H9 (cell line): ENCODE results near the gene EFNA5. TPM values are rescaled to one million over a fixed set of nuclear protein-coding genes. Genes with fewer than 3 reads are reported as not detected.

Experiments used
- DNase-seq: peaks from one replicate; pipeline ENCODE4 v3.0.0-alpha.2; 2017
- H2AFZ ChIP-seq: one replicate; pipeline ENCODE4 v1.6.1; 2013; ENCODE audit warnings: mild to moderate bottlenecking, low read length, control low read depth, moderate library complexity
- H2AK5ac ChIP-seq: 2 replicates; pipeline ENCODE4 v1.6.1; 2013; ENCODE audit warnings: low read length, control low read depth, mixed read lengths; ENCODE audit not compliant: insufficient read length
- H2BK120ac ChIP-seq: one replicate; pipeline ENCODE4 v1.6.1; 2013; ENCODE audit warnings: low read depth, mild to moderate bottlenecking, low read length, control low read depth, inconsistent platforms; ENCODE audit not compliant: poor library complexity, severe bottlenecking
- H2BK12ac ChIP-seq: 2 replicates; pipeline ENCODE4 v1.6.1; 2013; ENCODE audit warnings: low read length, control low read depth, mixed read lengths, low read depth; ENCODE audit not compliant: insufficient read length
- H2BK15ac ChIP-seq: 2 replicates; pipeline ENCODE4 v1.6.1; 2013; ENCODE audit warnings: low read depth, low read length, control low read depth
- H2BK20ac ChIP-seq: one replicate; pipeline ENCODE4 v1.6.1; 2013; ENCODE audit warnings: low read depth, mild to moderate bottlenecking, low read length, control low read depth, inconsistent platforms; ENCODE audit not compliant: poor library complexity, severe bottlenecking
- H2BK5ac ChIP-seq: 2 replicates; pipeline ENCODE4 v1.6.1; 2013; ENCODE audit warnings: low read length, control low read depth, mixed read lengths; ENCODE audit not compliant: insufficient read length
- H3K14ac ChIP-seq: 2 replicates; pipeline ENCODE4 v1.6.1; 2013; ENCODE audit warnings: low read length, control low read depth; ENCODE audit not compliant: insufficient read depth
- H3K18ac ChIP-seq: 2 replicates; pipeline ENCODE4 v1.6.1; 2013; ENCODE audit warnings: low read depth, mild to moderate bottlenecking, mixed read lengths, low read length, control low read depth; ENCODE audit not compliant: insufficient read length
- H3K23ac ChIP-seq: 2 replicates; pipeline ENCODE4 v1.6.1; 2013; ENCODE audit warnings: low read length, control low read depth, mixed read lengths, low read depth; ENCODE audit not compliant: insufficient read length
- H3K23me2 ChIP-seq: 2 replicates; pipeline ENCODE4 v1.6.1; 2013; ENCODE audit warnings: low read depth, mild to moderate bottlenecking, mixed read lengths, low read length, control low read depth; ENCODE audit not compliant: insufficient read length, poor library complexity, severe bottlenecking
- H3K27ac ChIP-seq: 2 replicates; pipeline ENCODE4 v1.5.1; 2013; ENCODE audit warnings: low read length, control low read depth, mixed read lengths, low read depth; ENCODE audit not compliant: insufficient read length
- H3K27me3 ChIP-seq: 2 replicates; pipeline ENCODE4 v1.6.1; 2013; ENCODE audit warnings: low read length, control low read depth, inconsistent platforms; ENCODE audit not compliant: insufficient read depth
- H3K4ac ChIP-seq: 2 replicates; pipeline ENCODE4 v1.6.1; 2013; ENCODE audit warnings: low read depth, mild to moderate bottlenecking, control low read depth, inconsistent platforms, low read length, moderate library complexity
- H3K4me1 ChIP-seq: 2 replicates; pipeline ENCODE4 v1.6.1; 2013; ENCODE audit warnings: low read length, control low read depth, inconsistent platforms; ENCODE audit not compliant: insufficient read depth
- H3K4me2 ChIP-seq: 2 replicates; pipeline ENCODE4 v1.6.1; 2013; ENCODE audit warnings: low read length, control low read depth, mixed read lengths; ENCODE audit not compliant: insufficient read length, insufficient read depth
- H3K56ac ChIP-seq: 2 replicates; pipeline ENCODE4 v1.6.1; 2013; ENCODE audit warnings: low read depth, mild to moderate bottlenecking, mixed read lengths, low read length, control low read depth; ENCODE audit not compliant: insufficient read length
- H3K79me1 ChIP-seq: 2 replicates; pipeline ENCODE4 v1.6.1; 2013; ENCODE audit warnings: low read depth, mild to moderate bottlenecking, moderate library complexity, low read length, control low read depth, inconsistent platforms; ENCODE audit not compliant: insufficient read depth, poor library complexity, severe bottlenecking
- H3K79me2 ChIP-seq: 2 replicates; pipeline ENCODE4 v1.6.1; 2013; ENCODE audit warnings: low read length, control low read depth, inconsistent platforms; ENCODE audit not compliant: insufficient read depth
- H3K9ac ChIP-seq: 2 replicates; pipeline ENCODE4 v1.6.1; 2013; ENCODE audit warnings: low read length, control low read depth, mixed read lengths; ENCODE audit not compliant: insufficient read length; ENCODE audit errors: extremely low read depth
- H3K9me3 ChIP-seq: one replicate; pipeline ENCODE4 v1.6.1; 2013; ENCODE audit warnings: low read depth, low read length, inconsistent platforms; ENCODE audit not compliant: control insufficient read depth
- H3T11ph ChIP-seq: one replicate; pipeline ENCODE4 v1.6.1; 2013; ENCODE audit warnings: mild to moderate bottlenecking, low read length, control low read depth, inconsistent platforms
- H4K20me1 ChIP-seq: one replicate; pipeline ENCODE4 v1.6.1; 2013; ENCODE audit not compliant: control insufficient read depth, insufficient read length, insufficient read depth
- H4K5ac ChIP-seq: 2 replicates; pipeline ENCODE4 v1.6.1; 2013; ENCODE audit warnings: low read depth, mild to moderate bottlenecking, mixed read lengths, low read length, control low read depth; ENCODE audit not compliant: insufficient read length
- H4K8ac ChIP-seq: replicated peaks from 2 replicates; pipeline ENCODE4 v1.6.1; 2013; ENCODE audit warnings: low read length, control low read depth, mixed read lengths, low read depth; ENCODE audit not compliant: insufficient read length
- H4K91ac ChIP-seq: 2 replicates; pipeline ENCODE4 v1.6.1; 2013; ENCODE audit warnings: low read depth, mild to moderate bottlenecking, moderate library complexity, mixed read lengths, low read length, control low read depth; ENCODE audit not compliant: insufficient read length
- H3K27ac Mint-ChIP-seq, 3 experiments: 2 replicates in 2 of 3; 3 replicates in 1 of 3; pipeline ENCODE4 v1.8.0; 2020 to 2021; ENCODE audit warnings: mixed read lengths in 3 of 3, mild to moderate bottlenecking in 1 of 3, moderate library complexity in 1 of 3
- H3K27me3 Mint-ChIP-seq: 2 replicates; pipeline ENCODE4 v1.8.0; 2021; ENCODE audit warnings: low read depth, mild to moderate bottlenecking, moderate library complexity, mixed read lengths
- H3K36me3 Mint-ChIP-seq, 3 experiments: 2 replicates in 2 of 3; 3 replicates in 1 of 3; pipeline ENCODE4 v1.8.0; 2020 to 2021; ENCODE audit warnings: low read depth in 3 of 3, mixed read lengths in 3 of 3; ENCODE audit not compliant: insufficient read depth in 1 of 3
- H3K4me1 Mint-ChIP-seq, 2 experiments: 2 replicates each; pipeline ENCODE4 v1.8.0; 2020; ENCODE audit warnings: mixed read lengths in 2 of 2
- H3K4me3 Mint-ChIP-seq, 2 experiments: 2 replicates in 1 of 2; 3 replicates in 1 of 2; pipeline ENCODE4 v1.8.0; 2020 to 2021; ENCODE audit warnings: mild to moderate bottlenecking in 2 of 2, mixed read lengths in 2 of 2, moderate library complexity in 1 of 2
- H3K9me3 Mint-ChIP-seq, 2 experiments: 2 replicates in 1 of 2; 3 replicates in 1 of 2; pipeline ENCODE4 v1.8.0; 2020; ENCODE audit warnings: mild to moderate bottlenecking in 2 of 2, mixed read lengths in 2 of 2, moderate library complexity in 1 of 2
- WGBS: extraction: QIAGEN DNeasy Blood & Tissue Kit; methylation state at CpG from one replicate; pipeline ENCODE4 v1.1.7; 2013; ENCODE audit warnings: missing lambda C conversion rate, low lambda C conversion rate, mixed read lengths; ENCODE audit not compliant: insufficient read length; ENCODE audit errors: extremely low coverage; 5-methylcytosine and 5-hydroxymethylcytosine counted together
- total RNA-seq: library from RNA; stranded (reverse); gene quantifications from 2 replicates; pipeline ENCODE4 v1.2.1, GENCODE V29; 2021
- TF ChIP-seq, protein P1 (sequence below): fragments of 200-600 bp; sonication (generic); conservative IDR thresholded peaks from 3 replicates; pipeline ENCODE4 v1.8.0; 2021; ENCODE audit warnings: antibody characterized with exemption, mild to moderate bottlenecking

Gene EFNA5
- total RNA-seq, 1 experiment from 2014 or later, result 20.4 TPM

DNA sequence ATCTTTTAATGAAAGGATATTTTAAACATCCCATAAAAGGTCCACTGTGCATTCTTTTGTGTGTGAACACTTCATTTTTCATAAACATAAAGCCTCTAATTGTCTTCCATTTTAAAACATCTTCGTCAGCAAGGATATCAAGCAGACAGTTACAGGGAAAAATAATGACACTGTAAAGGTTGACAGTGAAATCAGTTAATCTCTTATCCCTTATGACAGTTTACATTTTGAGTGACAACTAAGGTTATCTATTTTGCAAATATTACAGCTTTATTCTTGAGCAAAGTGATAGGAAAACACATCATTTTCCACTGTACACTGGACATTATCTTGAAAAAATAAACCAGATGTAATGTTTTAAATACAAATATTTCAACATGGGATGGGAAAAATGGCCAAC, 28.7 kb upstream of the EFNA5 start:
- H3K27me3 Mint-ChIP-seq, result no peaks in the 10 kb centered on the region

More for the DNA sequence above, 28.7 kb upstream of the EFNA5 start:
- TF ChIP-seq, protein P1, sequence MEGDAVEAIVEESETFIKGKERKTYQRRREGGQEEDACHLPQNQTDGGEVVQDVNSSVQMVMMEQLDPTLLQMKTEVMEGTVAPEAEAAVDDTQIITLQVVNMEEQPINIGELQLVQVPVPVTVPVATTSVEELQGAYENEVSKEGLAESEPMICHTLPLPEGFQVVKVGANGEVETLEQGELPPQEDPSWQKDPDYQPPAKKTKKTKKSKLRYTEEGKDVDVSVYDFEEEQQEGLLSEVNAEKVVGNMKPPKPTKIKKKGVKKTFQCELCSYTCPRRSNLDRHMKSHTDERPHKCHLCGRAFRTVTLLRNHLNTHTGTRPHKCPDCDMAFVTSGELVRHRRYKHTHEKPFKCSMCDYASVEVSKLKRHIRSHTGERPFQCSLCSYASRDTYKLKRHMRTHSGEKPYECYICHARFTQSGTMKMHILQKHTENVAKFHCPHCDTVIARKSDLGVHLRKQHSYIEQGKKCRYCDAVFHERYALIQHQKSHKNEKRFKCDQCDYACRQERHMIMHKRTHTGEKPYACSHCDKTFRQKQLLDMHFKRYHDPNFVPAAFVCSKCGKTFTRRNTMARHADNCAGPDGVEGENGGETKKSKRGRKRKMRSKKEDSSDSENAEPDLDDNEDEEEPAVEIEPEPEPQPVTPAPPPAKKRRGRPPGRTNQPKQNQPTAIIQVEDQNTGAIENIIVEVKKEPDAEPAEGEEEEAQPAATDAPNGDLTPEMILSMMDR, result no peak
- Histone ChIP-seq H3K18ac (no peak overlapping the region), H2BK5ac (no peak overlapping the region), H2AFZ (no peak overlapping the region), H3K14ac (no peak overlapping the region), H2BK120ac (no peak overlapping the region), H2BK15ac (no peak overlapping the region), H3K9ac (no peak overlapping the region), H3K9me3 (no peaks in the 10 kb centered on the region), H4K5ac (no peak overlapping the region), H3K4me1 (peaks cover 5% of the 10 kb centered on the region; the same call in 1 of the 2 replicates), H2BK12ac (no peak overlapping the region), H3K4me2 (no peak overlapping the region), H3K79me1 (no peaks in the 10 kb centered on the region), H2BK20ac (no peak overlapping the region), H4K91ac (no peak overlapping the region), H4K20me1 (no peaks in the 10 kb centered on the region), H4K8ac (no peak overlapping the region), H3K4ac (no peak overlapping the region), H3K27ac (no peak overlapping the region), H3K79me2 (peaks cover 2% of the 10 kb centered on the region; the same call in 1 of the 2 replicates), H3K23ac (no peak overlapping the region), H3K23me2 (no peaks in the 10 kb centered on the region), H3K27me3 (no peaks in the 10 kb centered on the region), H2AK5ac (no peak overlapping the region), H3T11ph (no peak overlapping the region), H3K56ac (no peak overlapping the region)
- Mint-ChIP-seq H3K27ac (no peak overlapping the region), H3K9me3 (no peaks in the 10 kb centered on the region), H3K36me3 (peaks cover 0 to 6% (median 0%) of the 10 kb centered on the region in 3 experiments; a peak in 2 of 7 replicates), H3K4me1 (peaks cover 15 to 19% of the 10 kb centered on the region in 2 experiments), H3K4me3 (no peak overlapping the region)
- no CpG with 5 or more reads among the region's 1 CpG for WGBS
- DNase-seq, result no peak
